Spinal cord (tissue), 10 donors: ENCODE results near the gene FLRT2. TPM values are rescaled to one million over a fixed set of nuclear protein-coding genes. Genes with fewer than 3 reads are reported as not detected.

Source experiments
- DNase-seq, 6 donors: peaks; one replicate each; pipeline versions ENCODE4 v3.0.0 to v3.0.0-alpha.2; 2013 to 2015; ENCODE audit warnings: low spot score in 6 of 6, low read depth in 4 of 6
- H3K27ac ChIP-seq: one replicate; pipeline ENCODE4 v1.5.1; 2013; ENCODE audit warnings: low read depth, low read length, control low read depth
- H3K27me3 ChIP-seq: one replicate; pipeline ENCODE4 v1.6.1; 2013; ENCODE audit warnings: low read length; ENCODE audit not compliant: control insufficient read depth, insufficient read depth
- H3K36me3 ChIP-seq: one replicate; pipeline ENCODE4 v1.6.1; 2013; ENCODE audit warnings: low read length; ENCODE audit not compliant: control insufficient read depth, insufficient read depth
- H3K4me1 ChIP-seq: one replicate; pipeline ENCODE4 v1.6.1; 2013; ENCODE audit warnings: low read length; ENCODE audit not compliant: control insufficient read depth, insufficient read depth
- H3K4me3 ChIP-seq: one replicate; pipeline ENCODE4 v1.5.1; 2013; ENCODE audit warnings: low read depth, low read length, control low read depth
- H3K9me3 ChIP-seq: one replicate; pipeline ENCODE4 v1.6.1; 2013; ENCODE audit warnings: low read length; ENCODE audit not compliant: control insufficient read depth, insufficient read depth
- WGBS: methylation state at CpG from one replicate; pipeline ENCODE4 v1.1.5; 2013; ENCODE audit warnings: missing lambda C conversion rate; ENCODE audit not compliant: insufficient coverage; 5-methylcytosine and 5-hydroxymethylcytosine counted together
- polyA plus RNA-seq, 2 donors: library from polyadenylated mRNA; unstranded; fragments of 120-200 nt; gene quantifications; one replicate each; pipeline ENCODE4 v1.2.1, GENCODE V29; 2013; ENCODE audit not compliant: insufficient read length in 2 of 2
- total RNA-seq, 2 donors: library from RNA; depleted of rRNA in 1 of 2; stranded (reverse); fragments of 120-200 nt in 1 of 2; fragments of >200 nt in 1 of 2; gene quantifications; one replicate each; pipeline versions ENCODE4 v1.2.3 to v1.2.4, GENCODE V29; 2013 to 2014
- donor health status: healthy.

Gene FLRT2
- total and polyA plus RNA-seq, 4 donors = 60.2 to 215 (median 65.3) TPM

DNA sequence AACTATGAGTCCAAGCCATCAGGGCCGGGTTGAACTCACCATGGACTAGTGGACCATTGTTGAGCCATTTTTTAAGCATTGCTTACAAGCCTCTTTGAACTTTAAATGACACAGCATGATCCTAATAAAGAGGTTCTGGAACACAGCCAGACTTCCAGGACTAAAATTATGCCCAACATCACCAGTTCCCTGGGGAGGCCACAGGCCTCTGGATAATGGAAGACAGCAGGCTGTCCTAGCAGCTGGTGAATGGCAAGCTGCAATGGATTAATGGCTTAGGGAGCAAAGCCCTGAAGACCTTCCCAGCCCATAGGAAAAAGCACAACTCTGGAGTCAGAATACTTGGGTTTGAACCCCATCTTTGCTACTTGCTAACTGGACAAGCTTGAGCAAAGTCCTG lies 71.3 kb downstream of the FLRT2 start:
- Histone ChIP-seq H3K27ac (no peak overlapping the region), H3K27me3 (no peaks in the 10 kb centered on the region), H3K9me3 (no peaks in the 10 kb centered on the region), H3K4me1 (no peaks in the 10 kb centered on the region), H3K4me3 (no peak overlapping the region), H3K36me3 (no peaks in the 10 kb centered on the region)
- no peak for DNase-seq
- WGBS = 7% methylated on average over 1 of the region's 1 CpG

GRCh38 chr14:85601690-85602089 lies 71.7 kb downstream of the FLRT2 start:
- Histone ChIP-seq H3K4me1 (no peaks in the 10 kb centered on the region), H3K27ac (no peak overlapping the region), H3K36me3 (no peaks in the 10 kb centered on the region), H3K4me3 (no peak overlapping the region), H3K9me3 (no peaks in the 10 kb centered on the region), H3K27me3 (no peaks in the 10 kb centered on the region)
- WGBS = no CpG with 5 or more reads among the region's 1 CpG
- DNase-seq = no peak

- Histone ChIP-seq H3K4me1 (no peaks in the 10 kb centered on the region), H3K27me3 (no peaks in the 10 kb centered on the region), H3K4me3 (no peak overlapping the region), H3K27ac (no peak overlapping the region), H3K36me3 (no peaks in the 10 kb centered on the region), H3K9me3 (no peaks in the 10 kb centered on the region)
- WGBS = 32% methylated on average over 6 of the region's 6 CpGs
- DNase-seq = peak in 2 of 6 donors; percentile 31 to 58
Measured at GRCh38 chr14:85602345-85602744, 72.4 kb downstream of the FLRT2 start.

GRCh38 chr14:85604021-85604420 lies 74.1 kb downstream of the FLRT2 start:
- WGBS = no CpG with 5 or more reads among the region's 4 CpGs
- no peak overlapping the region for H3K27ac ChIP-seq

DNA sequence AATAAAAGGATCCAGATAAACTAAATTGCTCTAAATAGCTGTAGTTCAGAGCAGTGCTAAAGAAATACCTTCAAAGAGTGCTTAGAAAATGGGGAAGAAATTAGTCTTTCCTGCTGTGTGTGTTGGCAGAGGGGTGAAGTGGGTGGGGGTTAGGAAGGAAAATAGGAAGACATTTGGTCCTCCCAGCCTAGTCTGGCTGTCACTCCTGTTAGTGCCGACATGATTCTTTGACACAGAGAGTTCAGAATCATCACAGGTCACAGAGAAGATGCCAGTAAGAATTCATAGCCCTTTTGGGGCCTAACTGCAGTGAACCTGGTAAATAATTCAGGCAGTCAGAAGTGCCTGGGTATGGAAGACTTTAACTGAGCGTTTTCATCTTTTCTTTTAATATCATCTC lies 74.8 kb downstream of the FLRT2 start:
- no peaks in the 10 kb centered on the region for H3K4me1 ChIP-seq
- H3K27ac ChIP-seq = no peak overlapping the region
- no peak overlapping the region for H3K4me3 ChIP-seq
- H3K36me3 ChIP-seq = no peaks in the 10 kb centered on the region
- WGBS = 9% methylated on average over 1 of the region's 2 CpGs
- DNase-seq = no peak
- no peaks in the 10 kb centered on the region for H3K9me3 ChIP-seq
- H3K27me3 ChIP-seq = no peaks in the 10 kb centered on the region

More at GRCh38 chr14:85604021-85604420, 74.1 kb downstream of the FLRT2 start:
- no peaks in the 10 kb centered on the region for H3K4me1 ChIP-seq
- H3K27me3 ChIP-seq = no peaks in the 10 kb centered on the region
- no peak overlapping the region for H3K4me3 ChIP-seq
- H3K36me3 ChIP-seq = no peaks in the 10 kb centered on the region
- no peak for DNase-seq
- no peaks in the 10 kb centered on the region for H3K9me3 ChIP-seq

DNA sequence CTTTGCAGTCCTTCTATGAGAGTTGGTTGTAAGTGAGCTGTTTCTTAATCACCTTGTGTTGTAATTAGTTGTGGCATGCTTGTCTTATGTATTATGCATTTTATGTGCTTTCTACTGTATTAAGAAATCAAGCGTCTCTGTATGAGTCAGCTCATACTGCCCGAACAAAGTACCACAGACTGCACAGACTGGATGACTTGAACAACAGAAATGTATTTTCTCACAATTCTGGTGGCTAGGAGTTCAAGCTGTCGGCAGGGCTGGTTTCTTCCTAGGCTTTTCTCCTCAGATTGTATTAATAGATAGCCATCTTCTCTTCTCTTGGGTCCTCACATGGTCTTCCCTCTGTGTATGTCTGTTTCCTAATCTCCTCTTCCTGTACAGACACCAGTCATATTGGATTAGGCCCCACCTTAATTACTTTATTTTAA lies 77.7 kb downstream of the FLRT2 start:
- Histone ChIP-seq H3K9me3 (no peaks in the 10 kb centered on the region), H3K27me3 (no peaks in the 10 kb centered on the region), H3K4me1 (no peaks in the 10 kb centered on the region), H3K4me3 (no peak overlapping the region), H3K27ac (no peak overlapping the region), H3K36me3 (no peaks in the 10 kb centered on the region)
- DNase-seq = no peak
- no CpG with 5 or more reads among the region's 3 CpGs for WGBS

DNA sequence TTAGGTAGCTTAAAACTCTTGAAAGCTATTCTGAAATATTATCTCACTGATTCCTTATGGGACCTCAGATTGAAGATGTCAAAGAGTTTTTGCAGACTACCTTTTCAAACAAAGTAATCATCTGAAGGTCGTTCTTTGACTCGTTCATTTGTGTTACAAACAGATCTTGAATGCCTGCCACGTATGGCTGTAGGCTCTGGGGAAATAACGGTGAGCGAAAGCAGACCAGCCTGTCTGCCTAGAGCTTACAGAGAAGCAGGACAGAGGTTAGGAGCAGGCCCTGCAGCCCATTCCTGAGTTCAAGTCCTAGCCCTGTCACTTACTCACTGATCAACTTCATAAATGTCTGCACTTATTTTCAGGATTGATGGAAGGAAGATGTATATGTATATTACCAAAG lies 83.6 kb downstream of the FLRT2 start:
- no peak for DNase-seq
- Histone ChIP-seq H3K4me1 (no peaks in the 10 kb centered on the region), H3K27me3 (no peaks in the 10 kb centered on the region), H3K27ac (no peak overlapping the region), H3K36me3 (no peaks in the 10 kb centered on the region), H3K9me3 (no peaks in the 10 kb centered on the region), H3K4me3 (no peak overlapping the region)
- 87% methylated on average over 4 of the region's 5 CpGs for WGBS

GRCh38 chr14:85616386-85616885 lies 86.5 kb downstream of the FLRT2 start:
- Histone ChIP-seq H3K36me3 (peaks cover 2% of the 10 kb centered on the region), H3K27ac (no peak overlapping the region), H3K4me1 (no peaks in the 10 kb centered on the region), H3K27me3 (no peaks in the 10 kb centered on the region), H3K4me3 (no peak overlapping the region), H3K9me3 (no peaks in the 10 kb centered on the region)
- no peak for DNase-seq
- WGBS = 100% methylated on average over 1 of the region's 5 CpGs

- H3K4me1 ChIP-seq = no peaks in the 10 kb centered on the region
- no peak for DNase-seq
- peaks cover 4% of the 10 kb centered on the region for H3K36me3 ChIP-seq
- no peak overlapping the region for H3K4me3 ChIP-seq
- no peaks in the 10 kb centered on the region for H3K27me3 ChIP-seq
- H3K27ac ChIP-seq = no peak overlapping the region
- H3K9me3 ChIP-seq = no peaks in the 10 kb centered on the region
- WGBS = no CpG with 5 or more reads among the region's 2 CpGs
Measured at GRCh38 chr14:85616886-85617285, 86.9 kb downstream of the FLRT2 start.

DNA sequence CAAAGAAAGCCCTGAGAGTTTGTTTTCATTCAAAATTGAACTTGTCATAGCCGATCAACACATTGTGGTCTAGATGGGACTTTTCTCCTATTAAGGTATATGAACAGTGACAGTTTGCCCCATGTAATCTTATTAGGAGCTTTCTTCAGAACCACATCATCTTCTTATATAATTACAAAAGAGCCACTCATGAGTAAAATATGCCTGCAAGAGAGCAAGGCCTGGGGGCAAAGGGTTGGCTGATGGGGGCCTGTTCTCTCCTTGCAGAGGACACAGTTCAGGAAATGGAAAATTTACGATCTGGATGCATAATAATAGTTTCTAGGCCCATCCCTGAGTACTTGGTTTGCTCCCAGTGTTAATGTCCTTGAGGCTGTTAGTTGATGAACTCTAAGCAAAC lies 87.8 kb downstream of the FLRT2 start:
- H3K27me3 ChIP-seq = no peaks in the 10 kb centered on the region
- H3K4me1 ChIP-seq = no peaks in the 10 kb centered on the region
- H3K36me3 ChIP-seq = peaks cover 13% of the 10 kb centered on the region
- H3K9me3 ChIP-seq = no peaks in the 10 kb centered on the region
- 50% methylated on average over 1 of the region's 2 CpGs for WGBS
- H3K4me3 ChIP-seq = no peak overlapping the region
- H3K27ac ChIP-seq = no peak overlapping the region
- no peak for DNase-seq
